NCI-H2081 treated with DMSO at 0.1 percent for 48 hours (cell line): ENCODE results near the gene GRM5.

ENCODE experiments used
- DNase-seq: peaks from one replicate; lab custom pipeline; 2025; lab: John Stamatoyannopoulos, UW

Gene GRM5

DNA sequence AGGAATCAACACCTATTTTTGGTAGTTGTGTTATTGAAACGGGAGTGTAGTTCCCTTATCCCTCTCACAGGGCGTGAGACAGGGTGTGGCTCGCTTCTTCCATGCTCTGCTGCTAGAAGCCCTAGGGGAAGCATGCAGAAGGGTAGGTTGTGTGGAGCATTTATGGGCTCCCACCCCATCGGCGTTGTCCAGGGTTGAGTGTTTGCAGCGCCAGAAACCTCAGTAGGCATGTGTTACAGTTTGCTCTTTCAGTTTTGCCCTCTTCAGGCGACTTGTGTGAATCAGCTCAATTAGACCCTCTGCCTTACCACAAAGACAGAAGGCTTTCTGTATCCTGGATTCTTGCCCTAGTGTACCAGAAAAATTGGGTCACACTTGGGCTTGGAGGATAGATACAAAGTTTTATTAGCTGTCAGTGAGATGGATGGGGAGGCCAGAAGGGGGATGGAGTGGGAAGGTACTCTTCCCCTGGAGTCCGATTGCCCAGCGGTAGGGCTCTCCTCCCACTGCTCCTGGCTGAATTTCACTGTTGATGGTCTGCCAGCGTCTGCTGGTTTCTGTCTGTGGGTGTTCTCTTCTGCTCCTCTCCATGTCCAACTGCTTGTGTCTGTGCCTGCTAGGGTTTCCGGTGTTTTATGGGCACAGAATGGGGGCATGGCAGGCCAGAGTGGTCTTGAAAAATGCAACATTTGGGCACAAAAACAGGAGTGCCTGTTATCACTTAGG, 369.9 kb downstream of the GRM5 start:
- DNase-seq: no peak

DNA sequence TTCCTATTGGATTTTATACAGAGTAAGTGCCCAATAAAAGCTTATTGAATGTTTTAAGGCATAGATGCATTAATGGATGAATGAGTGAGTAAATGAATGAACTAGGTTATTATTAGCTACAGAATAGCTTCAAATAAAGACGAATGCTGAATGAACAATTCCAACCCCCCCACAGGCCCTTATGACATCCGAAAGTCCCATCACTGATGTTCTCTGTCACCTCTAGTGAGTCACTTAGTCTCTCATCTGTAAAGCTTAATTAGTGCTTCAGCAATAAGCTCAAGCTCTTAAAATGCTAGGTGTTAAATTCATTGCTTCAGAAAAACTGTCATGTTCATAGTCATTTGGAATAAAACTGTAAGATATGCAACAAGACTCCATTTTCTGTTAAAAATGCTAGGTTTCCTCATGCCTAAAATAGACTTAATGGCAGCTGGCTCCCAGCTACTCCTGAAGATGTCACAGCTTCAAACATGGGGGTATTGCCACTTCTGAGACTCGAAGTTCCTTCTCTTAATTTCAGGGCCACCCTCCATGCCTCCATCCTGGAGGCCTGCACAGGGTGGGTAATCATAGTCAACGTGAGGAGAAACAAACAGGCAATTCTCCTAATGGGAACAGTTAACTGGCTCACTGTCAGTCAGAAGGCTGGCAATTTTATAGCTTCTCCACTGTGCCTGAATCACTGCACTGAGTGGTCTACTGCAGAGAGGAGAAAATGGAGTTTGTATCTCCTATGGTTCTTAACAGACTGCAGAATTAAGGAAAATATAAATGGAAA, 373.3 kb downstream of the GRM5 start:
- DNase-seq: no peak

DNA sequence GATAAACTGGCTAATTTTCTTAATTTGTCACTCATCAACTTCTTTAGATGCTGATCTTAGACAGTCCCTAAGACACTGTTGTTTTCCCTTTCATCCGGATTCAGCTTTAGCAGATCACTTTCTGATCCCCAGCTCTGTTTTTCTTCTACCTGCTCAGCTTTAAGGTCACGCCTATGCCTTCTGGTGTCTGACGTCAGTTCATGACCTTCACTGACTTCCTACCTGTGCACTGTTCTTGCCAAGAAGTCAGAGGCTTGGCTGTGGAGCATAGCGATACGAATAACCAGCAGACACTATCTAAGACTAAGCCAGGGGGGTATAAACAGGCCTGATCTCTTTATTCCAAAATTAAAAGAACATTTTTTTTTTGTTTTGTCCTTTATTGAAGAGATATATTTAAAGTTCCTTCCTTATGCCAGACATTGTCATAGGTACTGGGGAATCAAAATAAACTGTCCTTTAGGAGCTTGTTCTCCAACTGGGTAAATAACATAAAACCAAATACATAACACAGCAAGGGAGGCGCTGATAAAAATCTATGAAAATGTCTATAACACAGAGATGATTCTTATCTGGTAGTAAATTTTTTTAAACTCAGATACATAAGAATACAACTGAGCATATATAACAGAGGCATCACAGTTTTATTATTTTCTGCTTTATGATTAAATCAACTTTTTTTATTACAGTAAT, 376.1 kb downstream of the GRM5 start:
- DNase-seq: no peak

DNA sequence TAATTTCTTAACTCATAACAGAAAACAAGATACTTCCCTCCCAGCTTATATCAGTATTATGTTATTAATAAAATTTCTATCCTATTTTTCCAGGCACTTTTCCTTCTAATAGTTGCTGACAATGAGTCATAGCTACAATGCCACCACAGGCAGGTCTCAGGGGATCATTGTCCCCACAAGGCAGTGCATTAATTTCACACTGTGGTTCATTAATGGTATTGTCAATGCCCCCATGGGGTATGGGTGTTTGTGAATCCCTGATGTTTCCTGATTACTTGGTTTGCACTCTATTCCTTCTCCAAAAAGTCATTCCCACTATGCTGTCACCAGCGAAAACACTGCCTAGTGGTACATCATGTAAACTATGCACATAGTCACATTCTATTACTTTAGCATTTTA, 382.8 kb downstream of the GRM5 start:
- DNase-seq: no peak

DNA sequence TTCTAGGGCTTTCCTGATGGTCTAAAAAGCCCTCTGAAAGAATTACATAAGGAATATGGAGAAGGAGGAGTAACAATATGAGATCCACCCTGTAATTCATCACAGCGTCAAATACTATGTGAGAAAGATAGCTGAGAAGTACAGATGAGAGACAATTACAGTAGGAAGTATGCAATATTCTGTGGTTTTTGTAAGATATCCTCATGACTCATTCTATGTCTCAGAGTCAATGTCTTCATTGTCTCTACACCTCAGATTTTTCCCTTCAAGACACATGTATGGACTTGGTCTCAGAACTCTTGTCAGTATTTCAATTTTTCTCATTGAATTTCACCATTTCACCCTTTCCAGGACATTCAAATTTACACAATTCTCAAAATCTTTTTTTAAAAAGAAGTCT, 385.0 kb downstream of the GRM5 start:
- DNase-seq: no peak

DNA sequence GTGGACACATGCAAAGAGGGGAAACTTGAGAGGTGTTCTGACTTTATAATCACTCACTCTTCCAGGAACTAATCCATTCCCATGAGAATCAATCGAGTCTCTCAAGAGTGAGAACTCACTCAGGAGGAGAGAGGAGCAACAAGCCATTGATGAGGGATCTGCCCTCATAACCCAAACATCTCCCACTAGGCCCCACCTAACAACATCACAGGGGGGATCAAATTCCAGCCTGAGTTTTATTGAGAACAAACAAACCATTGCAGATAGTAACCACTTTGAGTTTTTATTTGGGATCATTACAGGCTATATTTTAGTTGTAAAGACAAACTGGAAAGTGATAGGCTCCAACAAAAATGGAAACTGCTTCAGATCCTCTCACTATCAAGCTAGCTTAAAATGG, 399.4 kb downstream of the GRM5 start:
- no peak for DNase-seq

DNA sequence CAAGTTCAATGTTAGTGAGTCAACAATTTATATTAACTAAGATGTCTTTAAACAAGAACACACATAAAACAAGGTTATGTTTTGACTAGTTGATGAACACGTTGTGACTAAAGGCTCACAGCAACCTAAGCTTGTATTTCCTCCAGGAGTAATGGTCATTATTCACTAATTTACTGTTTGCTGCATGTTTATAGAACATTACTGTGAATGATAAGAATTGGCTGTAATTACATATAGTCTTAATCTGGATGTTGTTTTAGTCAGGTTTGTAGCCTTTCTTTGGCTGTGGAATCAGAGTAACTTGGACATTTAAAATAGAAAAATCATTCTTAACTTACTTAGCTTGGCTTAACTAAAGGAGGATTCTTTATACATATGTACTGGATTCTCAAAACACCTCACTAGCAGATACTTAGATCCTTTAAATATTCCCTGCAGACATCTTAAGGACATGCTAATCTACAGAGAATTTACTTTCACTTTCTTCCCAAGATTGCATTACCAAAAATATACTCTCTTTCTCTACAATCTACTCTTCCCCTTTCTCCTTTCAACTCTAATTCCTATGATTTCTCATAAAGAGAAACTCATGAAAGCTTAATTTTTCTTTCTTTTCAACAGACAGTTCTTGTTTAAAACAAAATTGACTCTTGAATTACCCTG, 408.6 kb downstream of the GRM5 start:
- DNase-seq: no peak

DNA sequence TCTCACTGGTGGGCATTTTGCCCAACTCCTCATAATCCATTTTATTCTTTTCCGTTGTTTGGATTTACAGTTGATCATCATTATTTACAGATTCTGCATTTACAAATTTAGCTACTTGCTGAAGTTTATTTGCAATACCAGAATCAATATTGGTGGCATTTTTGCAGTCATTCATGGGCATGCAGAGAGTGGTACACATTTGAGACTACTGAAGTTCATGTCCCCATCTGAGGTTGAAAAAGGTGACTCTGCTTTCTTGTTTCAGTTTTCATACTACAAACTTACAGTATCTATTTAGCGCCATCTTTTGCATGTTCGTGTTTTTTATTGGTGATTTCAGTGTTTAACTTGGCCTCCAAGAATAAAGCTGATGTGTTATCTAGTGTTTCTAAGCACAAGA, 409.5 kb downstream of the GRM5 start:
- no peak for DNase-seq

DNA sequence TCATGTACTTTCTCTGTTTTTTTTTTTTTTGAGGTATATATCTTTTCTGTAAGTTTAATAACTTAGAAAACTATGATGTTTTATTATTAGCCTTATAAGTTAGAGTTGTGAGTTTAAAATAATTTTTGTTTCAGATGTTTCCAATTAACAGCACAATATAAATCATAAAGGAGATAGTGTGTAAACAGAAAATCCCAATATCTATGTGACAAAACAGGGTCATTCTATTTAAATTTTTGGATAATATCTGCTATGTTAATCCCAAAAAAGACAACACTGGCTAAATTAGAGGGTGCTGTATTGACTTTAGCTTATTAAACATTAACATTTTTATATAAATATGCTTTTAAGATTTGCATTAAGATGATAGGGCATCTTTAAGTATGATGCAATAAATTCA, 410.1 kb downstream of the GRM5 start:
- no peak for DNase-seq

DNA sequence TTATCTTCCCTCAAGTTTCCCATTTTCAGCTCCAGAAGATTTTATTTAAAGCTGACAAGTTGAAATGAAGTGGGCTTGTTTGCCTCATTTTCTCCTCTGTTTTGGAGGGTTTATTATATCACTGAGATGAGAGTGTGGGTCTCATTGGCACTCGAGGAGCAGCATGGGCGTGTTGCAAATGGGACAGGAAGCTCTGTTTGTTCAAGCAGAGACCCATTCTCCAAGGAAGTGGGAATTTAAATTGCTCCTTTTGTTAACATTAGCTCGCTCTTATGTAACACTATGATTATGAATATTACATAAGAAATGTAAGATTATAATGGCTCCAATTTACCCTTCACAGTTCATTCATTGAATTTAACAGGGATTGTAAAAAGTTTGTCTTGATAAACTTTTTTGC, 410.6 kb downstream of the GRM5 start:
- DNase-seq: no peak

DNA sequence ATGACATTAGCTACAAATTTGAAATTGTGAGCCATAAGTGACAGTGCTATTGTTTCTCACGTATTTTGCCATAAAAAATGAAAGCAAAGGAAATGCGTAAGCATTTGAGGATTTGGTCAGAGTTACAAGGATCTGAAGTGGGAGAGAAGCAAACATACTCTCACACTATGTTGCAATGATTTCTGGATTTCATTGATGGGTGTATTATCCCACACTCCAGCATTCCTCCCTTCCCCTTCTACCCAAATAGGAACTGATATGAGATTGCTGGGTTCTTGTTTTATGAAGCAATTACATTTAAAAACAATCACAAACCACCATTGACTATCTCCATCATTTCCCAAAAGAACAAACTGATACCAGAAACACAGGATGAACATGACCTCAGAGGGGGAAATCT, 414.2 kb downstream of the GRM5 start:
- no peak for DNase-seq

DNA sequence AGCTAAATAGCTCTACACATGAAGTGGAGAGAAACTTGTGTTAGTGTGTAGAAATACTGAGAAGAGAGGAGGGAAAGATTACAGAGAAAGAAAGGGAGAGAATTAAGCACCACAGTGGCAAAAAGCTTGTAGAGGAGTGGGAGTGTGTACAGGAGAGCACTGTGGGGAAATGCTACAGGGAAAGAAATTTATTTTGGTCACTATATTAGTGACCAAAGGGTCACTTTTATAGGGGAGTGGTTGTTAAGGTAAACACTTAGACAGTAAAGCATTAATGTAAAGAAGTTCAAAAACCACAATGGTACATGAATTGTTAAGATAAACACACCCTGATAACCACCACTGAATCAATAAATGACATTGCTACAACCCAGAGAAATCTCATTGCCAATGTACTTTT, 421.1 kb downstream of the GRM5 start:
- no peak for DNase-seq

DNA sequence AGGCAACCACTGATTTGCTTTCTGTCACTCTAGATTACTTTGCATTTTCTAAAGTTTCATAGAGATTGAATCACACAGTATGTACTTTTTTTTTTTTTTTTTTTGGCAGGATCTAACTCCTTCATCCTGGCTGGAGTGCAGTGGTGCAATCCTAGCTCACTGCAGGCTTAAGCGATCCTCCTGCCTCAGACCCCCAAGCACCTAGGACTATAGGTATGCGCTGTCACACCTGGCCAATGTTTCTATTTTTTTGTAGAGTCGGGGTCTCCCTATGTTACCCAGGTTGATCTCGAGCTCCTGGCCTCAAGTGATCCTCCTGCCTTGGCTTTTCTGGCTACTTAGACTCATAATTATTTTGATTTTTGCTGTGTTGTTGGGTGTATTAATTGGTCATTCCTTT, 433.6 kb downstream of the GRM5 start:
- no peak for DNase-seq

DNA sequence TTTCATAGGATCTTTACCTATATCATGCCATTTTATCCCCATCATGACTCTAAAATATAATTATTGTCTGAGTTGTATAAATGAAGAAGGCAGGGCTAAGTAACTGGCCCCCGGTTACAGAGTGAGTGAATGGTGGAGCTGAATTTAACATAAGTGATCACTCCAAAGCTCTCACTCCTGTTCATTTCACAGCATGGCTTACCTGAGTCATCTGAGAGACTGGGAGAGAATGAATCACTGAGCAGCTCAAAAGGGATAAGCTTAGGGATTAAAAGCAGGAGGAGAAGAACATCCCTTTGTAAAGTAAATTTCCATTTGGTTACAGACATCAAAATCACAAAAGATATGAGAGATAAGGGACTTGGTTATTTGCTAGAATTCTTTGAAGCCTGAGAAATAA, 434.3 kb downstream of the GRM5 start:
- DNase-seq: no peak

DNA sequence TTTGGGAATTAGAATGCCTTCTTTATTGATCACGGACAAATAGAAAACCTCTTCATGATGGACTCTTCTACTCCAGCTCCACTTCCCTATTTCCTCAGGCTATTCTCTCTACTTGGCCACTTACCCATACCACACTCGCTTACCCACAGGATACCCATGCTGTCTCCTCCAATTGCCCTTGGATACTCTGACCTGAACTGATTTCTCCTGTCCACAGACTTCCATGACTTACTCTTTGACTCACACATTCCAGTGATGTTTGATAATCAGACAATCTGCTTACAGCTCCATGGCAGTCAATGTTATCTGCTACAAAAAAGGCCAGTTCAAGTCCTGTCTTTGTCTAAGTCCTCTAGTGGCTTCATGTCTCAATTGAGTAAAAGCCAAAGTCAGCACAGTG, 436.3 kb downstream of the GRM5 start:
- no peak for DNase-seq

DNA sequence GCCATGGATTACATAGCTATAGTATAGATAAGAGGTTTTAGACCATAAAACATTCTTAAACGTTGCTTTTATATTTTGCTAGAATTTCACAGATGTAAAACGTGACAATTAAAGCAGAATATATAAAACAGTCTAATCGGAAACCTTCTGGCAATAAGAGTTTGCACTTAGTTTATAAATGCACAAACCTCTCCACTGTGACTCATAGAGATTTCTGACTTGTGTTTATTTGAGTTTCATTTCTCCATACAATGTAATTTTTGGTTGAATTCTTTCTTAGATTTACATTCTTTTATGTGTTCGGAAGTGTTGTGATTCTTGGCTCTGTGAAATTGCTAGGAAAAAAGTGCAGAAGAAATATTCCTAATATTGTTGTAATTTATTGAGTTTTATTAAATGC, 439.6 kb downstream of the GRM5 start:
- DNase-seq: no peak

DNA sequence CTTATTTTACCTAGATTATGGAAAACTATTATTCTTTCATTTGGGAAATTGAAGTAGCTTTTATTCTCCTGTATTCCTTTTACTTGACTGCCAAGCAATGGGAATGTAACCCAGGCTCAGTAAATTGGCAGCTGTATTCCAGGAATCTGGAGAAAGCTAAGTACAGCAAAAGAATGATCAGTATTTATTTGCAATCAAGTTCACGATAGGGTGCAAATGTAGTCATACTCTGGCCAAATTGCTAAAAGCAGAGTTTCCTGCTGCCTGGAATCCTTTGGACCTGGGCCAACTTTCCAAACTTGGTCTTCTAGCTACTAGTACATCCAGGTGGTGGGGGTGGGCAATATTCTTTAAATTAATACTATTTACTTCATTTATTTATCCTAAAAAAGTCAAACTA, 442.3 kb downstream of the GRM5 start:
- no peak for DNase-seq

DNA sequence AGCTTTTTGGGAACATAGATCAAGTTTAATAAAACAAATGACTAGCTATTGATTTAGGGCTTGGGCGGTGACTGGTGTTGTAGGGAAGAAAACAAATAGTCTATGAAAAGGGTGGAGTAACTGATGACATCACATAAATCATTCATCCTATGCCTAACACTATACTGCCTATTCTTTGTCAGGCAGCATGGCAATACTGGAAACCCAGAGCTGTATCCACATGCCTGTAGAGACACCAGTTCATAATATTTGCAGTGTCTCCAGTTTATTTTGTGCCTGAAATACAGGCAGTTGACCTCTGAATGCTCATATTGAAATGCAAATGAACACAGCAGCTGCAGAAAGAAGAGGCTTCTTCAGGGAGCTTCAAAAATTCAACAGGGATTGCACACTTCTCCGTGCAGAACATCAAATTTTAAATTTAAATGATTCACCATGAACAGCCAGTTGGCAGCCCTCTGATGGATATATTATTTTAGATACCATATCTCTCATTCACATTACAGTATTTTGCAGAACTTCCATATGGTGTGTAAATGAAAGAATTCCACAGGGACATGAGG, 445.1 kb downstream of the GRM5 start:
- no peak for DNase-seq

DNA sequence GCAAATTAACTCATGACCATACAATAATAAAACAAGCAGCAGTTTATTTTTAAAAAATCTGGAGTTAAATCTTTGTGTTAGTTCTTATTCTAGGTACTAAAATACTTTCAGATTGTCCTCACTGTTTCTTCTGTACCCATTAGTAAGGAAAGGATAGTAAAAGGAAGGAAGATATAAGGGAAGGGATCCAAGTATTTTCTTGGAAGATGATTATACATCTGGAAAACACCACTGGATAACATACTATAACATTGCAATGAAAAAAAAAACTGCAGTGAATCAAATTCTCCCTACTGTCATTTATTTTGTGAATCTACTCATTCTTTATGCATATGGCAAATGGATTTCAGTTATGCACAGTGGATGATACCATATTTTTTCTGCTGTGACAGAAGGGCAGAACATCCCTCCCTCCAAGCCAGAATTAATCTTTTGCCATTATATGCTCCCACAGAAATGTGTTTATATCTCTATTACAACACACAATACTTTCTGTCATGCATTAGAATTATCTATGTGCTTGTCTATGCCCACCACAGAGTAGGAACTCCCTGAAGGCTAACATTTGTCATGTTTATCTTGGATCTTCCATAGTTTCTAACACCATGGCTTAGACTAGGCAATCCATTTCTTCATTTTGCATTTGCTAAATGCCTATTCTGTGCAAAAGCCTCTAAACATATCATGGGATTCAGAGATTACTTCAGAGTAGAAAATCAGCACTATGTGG, 446.0 kb downstream of the GRM5 start:
- DNase-seq: no peak

DNA sequence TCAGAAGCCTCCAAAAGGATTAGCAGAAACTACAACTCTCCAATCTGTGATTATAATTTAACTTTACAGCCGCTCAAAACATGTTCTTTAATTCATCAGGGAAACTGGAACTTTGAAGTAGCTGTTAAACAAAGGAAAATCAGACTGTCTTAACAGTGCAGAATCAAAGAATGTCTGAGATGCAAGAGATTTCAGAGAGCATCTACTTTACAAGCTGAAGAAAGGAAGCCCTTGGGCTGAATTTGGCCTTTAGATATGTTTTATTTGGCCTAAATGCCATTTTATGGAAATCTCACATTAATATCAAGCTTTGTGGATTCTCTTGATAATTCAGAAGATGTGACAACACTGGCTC, 446.7 kb downstream of the GRM5 start:
- no peak for DNase-seq

DNA sequence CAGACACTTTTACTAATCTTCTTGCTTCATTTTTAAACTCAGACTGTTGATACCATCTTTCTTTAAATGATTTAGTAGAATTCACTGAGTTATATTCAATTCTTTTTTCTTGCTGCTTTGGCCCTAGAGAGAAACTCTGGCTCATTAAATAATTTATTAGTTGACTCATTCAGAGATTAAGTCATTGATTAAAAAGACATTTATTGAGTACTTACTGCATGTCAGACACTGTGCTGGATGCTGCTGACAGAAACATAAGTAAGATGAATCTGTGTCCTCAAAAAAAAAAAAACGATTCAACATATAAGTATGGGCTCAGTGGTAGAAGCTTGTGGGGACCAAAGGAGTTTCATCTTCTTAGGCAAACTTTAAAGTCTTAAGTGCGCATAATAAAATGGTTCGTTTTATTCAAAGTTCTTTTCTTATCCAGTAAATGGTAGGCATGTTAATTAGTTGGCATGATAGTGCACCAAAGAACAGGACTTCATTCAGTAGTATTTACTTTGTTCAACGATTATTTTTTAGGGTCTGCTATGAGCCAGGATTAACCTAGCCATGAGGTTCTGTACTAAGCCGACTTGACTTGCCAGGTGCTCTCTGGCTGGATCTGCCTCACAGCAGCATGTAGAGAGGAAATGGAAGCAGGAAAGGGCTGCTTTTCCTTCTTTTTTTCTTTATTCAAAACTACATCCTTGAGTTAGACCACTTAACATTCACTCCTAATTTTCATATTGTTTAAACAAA, 447.3 kb downstream of the GRM5 start:
- DNase-seq: no peak
